CD4-positive, alpha-beta T cell treated with Interleukin-17A for 4 hours (primary cell): ENCODE measurements around the gene IRF8.
A peak's percentile ranks its signal among the peaks of the same experiment; 100 is the strongest.
"Not testable (repeated sequence)": the region's sequence is repeated elsewhere in the genome, so short reads cannot be mapped to it uniquely, and the experiment has no call there.

Experiments used
- DNase-seq: peaks from one replicate; pipeline ENCODE4 v3.0.0-alpha.2; 2020; ENCODE audit warnings: mixed read lengths

Gene IRF8

GRCh38 chr16:85898521-85899442, at the start of gene IRF8:
TSS of gene IRF8 (plus strand) at chr16:85899162. CDS start at chr16:85903016, 3,854 bp downstream.
- DNase-seq, result peak; percentile 82

DNA sequence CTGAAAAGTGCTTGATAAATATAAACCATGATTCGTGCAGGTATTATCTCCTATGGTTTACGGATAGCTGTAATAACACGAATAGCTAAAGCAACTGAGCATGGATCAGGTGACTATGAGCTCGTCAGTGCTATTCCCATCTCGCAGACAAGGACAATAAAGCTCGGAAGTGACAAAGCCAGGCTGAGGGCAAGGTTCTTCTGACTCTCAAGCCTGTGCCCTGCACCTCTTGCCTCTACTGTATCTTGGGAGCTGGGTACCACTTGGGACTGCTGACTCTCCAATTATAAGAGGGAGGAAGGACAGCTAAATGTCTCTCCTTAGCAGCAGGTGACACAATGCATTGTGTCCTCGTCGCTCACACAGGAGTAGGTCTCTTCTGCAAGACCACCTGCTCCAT, 49.6 kb upstream of the IRF8 start:
- no peak for DNase-seq

GRCh38 chr16:85850344-85850880, 48.5 kb upstream of the IRF8 start:
- DNase-seq, result no peak

DNA sequence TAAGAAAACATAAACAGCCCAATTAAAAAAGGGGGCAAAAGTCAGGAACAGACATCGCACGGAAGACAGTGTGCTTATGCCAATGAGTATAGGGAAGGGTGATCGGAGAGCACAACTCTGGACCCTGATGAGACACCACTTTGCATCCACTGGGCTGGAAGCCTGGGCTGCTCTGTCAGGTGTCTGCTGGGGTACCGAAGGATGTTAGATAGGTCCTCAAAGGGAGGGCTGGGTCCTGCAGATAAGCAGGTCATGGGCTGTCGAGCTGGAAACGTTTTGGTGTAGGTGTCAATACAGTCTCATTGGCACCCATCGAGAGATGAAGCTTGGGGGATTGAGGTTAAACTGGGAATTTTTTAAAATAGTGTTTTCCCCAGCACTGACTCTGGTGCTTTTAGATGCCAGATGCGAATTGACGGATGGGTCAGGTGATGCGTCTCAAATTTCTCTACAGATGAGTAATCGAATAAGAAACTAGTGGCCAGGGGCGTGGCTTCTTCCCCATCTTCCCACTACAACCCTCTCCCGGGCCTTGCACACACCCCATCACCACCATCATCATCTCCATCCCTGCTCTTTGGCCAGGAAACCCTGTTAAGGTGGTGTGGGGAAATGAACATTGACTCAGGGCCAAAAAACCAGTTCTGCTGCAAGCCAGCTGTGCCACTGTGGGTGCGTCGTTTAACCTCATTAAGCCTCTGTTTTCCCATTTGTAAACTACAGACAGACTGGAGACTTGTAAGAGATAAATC, 47.8 kb upstream of the IRF8 start:
- no peak for DNase-seq

DNA sequence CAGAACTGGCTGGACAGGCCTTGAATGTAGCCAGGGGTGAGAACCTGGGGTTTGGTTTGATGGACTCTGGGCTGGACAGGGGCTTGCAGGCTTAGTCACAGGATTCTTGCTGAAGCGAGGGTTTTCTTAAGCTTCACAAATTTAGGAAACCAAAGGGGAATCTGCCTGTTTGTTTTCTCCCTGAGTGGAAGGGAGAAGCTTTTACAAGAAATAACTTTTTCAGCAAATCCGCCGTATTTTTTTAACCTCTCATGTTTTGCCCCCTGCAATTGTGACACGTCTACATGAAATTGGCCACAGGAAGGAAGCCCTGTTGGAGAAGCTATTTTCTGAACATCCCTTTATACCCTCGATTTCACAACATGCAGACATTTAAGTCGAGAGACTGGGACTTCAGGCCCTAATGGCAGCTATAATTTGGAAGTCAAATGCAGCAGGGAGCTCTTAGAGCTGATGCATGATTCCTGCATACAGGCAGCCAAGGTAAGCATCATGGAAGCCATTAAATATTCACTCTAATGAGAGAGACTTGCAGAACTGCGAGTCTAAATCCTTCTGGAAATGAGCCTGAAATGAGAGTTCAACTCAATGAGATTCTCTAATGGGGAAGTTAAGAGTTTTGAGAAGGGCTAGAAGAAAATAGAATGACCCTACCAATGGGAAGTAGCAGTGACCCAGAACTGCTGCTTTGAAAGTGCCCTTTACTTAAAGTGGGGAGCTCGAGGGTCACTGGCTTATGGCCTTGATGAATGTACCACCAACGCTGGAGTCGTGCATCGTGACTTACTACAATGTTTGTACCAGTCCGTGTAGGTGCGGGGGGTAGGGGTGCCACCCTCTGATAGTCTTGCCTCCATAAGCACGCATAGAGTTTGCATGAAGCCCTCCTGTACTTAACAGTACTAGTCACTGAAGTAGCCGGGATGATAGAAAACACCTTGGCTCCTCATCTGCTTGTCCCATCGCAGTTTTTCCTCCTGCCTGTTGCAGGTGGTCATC, 45.1 kb upstream of the IRF8 start:
- DNase-seq, result no peak

DNA sequence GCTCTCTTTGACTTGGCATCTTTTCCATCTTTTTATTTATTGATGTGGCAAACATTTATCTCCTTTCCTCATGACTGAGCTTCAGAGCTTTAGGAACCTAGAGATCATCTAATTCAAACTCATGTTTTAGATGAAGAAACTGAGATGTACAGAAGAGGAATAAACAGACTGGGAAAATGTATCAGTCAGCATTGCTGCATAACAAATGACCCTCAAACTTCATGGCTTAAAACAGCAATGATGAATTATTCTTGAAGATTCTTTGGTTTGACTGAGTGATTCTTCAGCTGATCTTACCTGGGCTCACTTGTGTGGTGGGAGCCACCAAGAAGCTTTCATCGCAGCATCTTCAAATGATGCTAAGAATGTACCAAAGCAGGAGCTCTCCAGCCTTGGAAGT, 44.0 kb upstream of the IRF8 start:
- DNase-seq, result no peak

DNA sequence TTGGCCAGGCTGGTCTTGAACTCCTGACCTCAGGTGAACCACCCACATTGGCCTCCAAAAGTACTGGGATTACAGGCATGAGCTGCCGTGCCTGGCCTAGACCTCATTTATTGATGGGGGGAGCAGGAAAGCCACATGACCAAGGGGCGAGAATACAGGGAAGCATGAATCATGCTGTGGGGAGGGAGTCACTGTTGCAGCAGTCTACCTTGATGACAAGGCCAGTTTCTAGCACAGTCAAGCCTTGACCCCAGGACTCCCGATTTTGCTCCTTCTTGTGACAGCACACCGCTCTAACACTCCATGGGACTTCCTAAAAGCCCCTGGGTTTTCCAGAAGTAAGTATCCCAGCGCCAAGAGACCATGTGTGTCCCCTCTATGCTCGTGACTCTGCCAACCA, 42.9 kb upstream of the IRF8 start:
- DNase-seq, result no peak

- DNase-seq, result no peak
These were observed 42.4 kb upstream of the IRF8 start for GRCh38 chr16:85856585-85856984.

DNA sequence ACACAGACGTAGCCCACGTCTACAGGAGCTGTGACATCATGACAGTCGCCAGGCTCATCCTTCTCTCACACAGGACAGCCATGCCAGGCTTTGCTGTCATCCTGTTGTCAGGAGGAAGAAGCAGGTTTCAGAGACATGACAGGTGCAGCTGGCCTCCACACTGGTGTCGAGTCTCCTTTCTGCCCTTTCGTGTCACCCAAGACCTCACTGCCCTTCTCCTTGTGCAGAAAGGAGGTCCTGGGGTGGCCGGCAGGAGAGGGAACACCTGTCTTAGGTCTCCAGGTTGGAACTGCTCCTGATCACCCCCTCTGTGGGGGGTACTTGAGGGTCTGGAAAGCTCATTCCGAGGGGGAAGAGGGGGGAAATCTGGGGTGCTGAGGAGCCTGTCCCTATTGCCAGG, 41.6 kb upstream of the IRF8 start:
- DNase-seq, result no peak

DNA sequence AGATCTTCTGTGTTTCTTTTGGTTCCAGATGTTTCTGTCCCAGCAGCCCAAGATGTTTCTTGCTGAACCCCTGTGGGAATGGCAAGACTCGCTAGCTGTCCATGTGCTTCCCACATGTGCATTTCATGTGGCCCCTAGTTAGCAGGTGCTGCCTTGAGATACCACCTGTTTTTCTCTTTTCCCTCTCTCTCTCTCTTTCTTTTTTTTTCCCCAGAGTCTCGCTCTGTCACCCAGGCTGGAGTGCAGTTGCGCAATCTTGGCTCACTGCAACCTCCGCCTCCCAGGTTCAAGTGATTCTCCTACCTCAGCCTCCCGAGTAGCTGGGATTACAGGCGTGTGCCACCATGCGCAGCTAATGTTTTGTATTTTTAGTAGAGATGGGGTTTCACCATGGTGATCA, 40.4 kb upstream of the IRF8 start:
- not testable (repeated sequence) for DNase-seq

GRCh38 chr16:85858984-85859817, 39.8 kb upstream of the IRF8 start:
- no peak for DNase-seq

- DNase-seq, result no peak
These were observed 39.2 kb upstream of the IRF8 start for GRCh38 chr16:85859818-85860125.

- DNase-seq, result no peak
These were observed 38.4 kb upstream of the IRF8 start for GRCh38 chr16:85860413-85861094.

DNA sequence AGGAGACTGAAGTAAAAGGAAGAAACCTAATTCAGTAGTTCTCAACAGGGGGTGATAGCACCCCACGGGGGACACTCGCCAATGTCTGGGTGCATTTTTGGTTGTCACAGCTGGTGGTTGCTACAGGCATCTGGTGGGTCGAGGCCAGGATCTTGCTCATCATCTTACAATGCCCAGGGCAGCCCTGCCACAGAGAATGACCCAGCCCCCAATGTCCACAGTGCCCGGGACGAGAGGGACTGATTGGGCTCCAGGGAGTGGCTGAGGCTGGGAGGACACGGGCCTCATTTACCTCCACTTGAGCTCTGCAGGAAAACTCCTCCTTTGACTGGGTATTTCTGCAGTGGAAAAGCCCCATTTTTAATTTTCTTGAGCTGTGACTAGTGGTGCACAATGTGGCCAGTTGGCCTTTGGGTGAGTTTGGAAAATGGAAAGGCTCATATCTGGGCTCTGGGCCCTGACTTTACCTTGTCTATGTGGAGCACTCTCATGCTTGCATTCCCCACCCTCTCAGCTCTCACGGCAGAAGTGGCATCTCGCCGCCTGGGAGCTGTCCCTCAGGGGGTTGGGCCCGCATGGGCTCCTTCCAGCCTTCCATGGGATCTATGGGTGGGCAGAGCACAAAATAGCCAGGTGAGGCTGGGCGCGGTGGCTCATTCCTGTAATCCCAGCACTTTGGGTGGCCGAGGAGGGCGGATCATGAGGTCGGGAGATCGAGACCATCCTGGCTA, 37.7 kb upstream of the IRF8 start:
- no peak for DNase-seq

DNA sequence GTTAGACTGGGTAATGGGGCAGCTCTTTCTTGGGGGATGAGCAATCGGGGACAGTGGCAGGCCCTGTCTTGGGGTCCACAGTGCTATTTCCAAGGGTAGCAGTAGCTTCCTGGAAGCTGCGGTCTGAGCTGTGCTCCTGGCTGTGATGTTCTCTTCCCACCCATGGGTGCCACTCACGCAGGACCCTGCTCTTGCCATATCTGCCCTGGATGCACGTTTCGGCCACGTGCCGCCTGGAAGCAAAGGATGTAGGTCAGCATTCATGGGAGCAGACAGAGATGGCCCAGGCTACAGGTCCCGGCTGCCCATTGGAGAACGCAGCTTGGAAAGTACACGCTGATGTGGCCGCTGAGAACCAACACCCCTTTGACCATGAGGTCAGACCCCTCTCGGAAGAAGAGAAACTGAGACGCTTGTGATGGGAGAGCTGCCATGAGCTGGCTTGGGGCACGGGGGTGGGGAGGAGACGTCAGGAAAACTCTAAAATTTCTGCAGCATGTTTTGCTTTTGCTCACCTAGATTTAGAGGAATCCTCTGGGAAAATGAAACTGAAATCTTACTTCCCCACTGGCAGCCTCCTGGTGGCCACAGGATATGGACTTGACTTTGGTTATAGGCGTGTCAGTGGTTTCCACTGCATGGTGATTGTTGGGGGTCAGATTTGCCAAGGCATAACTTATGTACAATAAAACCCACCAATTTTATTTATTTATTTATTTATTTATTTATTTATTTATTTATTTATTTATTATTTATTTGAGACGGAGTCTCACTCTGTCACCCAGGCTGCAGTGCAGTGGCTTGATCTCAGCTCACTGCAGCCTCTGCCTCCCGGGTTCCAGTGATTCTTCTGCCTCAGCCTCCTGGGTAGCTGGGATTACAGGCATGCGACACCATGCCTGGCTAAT, 36.2 kb upstream of the IRF8 start:
- DNase-seq, result no peak

DNA sequence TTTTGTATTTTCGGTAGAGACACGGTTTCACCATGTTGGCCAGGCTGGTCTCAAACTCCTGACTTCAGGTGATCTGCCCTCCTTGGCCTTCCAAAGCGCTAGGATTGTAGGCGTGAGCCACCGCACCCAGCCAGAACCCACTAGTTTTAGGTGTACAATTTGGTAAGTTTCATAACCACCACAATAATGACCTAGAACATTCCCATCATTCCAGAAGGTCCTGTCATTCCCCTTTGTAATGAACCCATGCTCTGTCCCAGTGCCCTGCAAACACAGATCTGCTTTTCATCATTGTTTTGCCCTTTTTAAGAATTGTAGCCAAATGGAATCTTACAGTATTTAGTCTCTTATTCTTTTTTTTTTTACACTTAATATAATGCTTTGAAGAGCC, 35.6 kb upstream of the IRF8 start:
- DNase-seq, result no peak

GRCh38 chr16:85864965-85865364, 34.0 kb upstream of the IRF8 start:
- no peak for DNase-seq

- no peak for DNase-seq
These were observed 31.8 kb upstream of the IRF8 start for GRCh38 chr16:85867189-85867588.

DNA sequence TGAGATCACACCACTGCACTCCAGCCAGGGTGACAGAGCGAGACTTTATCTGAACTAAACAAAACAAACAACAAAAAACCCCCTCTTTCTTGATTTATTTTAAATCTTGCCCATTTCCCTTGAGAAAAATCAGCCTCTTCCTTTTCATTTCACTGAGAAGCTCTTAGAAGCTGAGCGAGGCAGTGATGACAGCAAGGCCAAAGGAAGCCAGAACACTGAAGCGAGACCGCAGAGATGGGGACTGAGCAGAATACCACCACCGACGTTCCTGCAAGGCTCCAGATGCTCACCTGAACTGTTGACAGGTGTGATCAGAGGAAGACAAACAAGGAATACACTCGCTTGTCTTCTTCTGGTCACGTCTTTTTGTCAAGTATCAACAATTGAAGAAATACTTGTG, 30.5 kb upstream of the IRF8 start:
- no peak for DNase-seq
